NCI-H510A (cell line): Measurements from ENCODE around the gene GJA1.
"Not testable (repeated sequence)": the region's sequence is repeated elsewhere in the genome, so short reads cannot be mapped to it uniquely, and the experiment has no call there.

Experiments
- DNase-seq: peaks from one replicate; lab custom pipeline; 2025; lab: John Stamatoyannopoulos, UW

Gene GJA1

GRCh38 chr6:121436960-121437850, 1.8 kb downstream of the GJA1 start:
- no peak for DNase-seq

GRCh38 chr6:121437851-121438651, 2.6 kb downstream of the GJA1 start:
- DNase-seq = no peak

- DNase-seq = no peak
Measured at GRCh38 chr6:121438869-121439268, 3.4 kb downstream of the GJA1 start.

GRCh38 chr6:121439475-121439874, 4.0 kb downstream of the GJA1 start:
- DNase-seq = no peak

- DNase-seq = no peak
Measured at GRCh38 chr6:121439926-121440325, 4.5 kb downstream of the GJA1 start.

GRCh38 chr6:121441477-121441876, 6.0 kb downstream of the GJA1 start:
- DNase-seq = no peak

GRCh38 chr6:121442576-121442975, 7.1 kb downstream of the GJA1 start:
- no peak for DNase-seq

- DNase-seq = no peak
Measured at GRCh38 chr6:121443971-121444541, 8.6 kb downstream of the GJA1 start.

- not testable (repeated sequence) for DNase-seq
Measured at GRCh38 chr6:121446705-121447104, 11.3 kb downstream of the GJA1 start.

GRCh38 chr6:121447746-121448145, 12.3 kb downstream of the GJA1 start:
- not testable (repeated sequence) for DNase-seq

- not testable (repeated sequence) for DNase-seq
Measured at GRCh38 chr6:121448528-121448927, 13.1 kb downstream of the GJA1 start.

GRCh38 chr6:121449331-121449730, 13.9 kb downstream of the GJA1 start:
- no peak for DNase-seq

- no peak for DNase-seq
Measured at GRCh38 chr6:121450242-121450641, 14.8 kb downstream of the GJA1 start.

- DNase-seq = no peak
Measured at GRCh38 chr6:121451250-121451649, 15.8 kb downstream of the GJA1 start.

- DNase-seq = no peak
Measured at GRCh38 chr6:121453191-121453590, 17.7 kb downstream of the GJA1 start.

GRCh38 chr6:121460170-121460569, 24.7 kb downstream of the GJA1 start:
- no peak for DNase-seq

- no peak for DNase-seq
Measured at GRCh38 chr6:121463087-121463486, 27.6 kb downstream of the GJA1 start.

GRCh38 chr6:121465101-121465500, 29.7 kb downstream of the GJA1 start:
- no peak for DNase-seq

GRCh38 chr6:121479486-121480098, 44.1 kb downstream of the GJA1 start:
- DNase-seq = no peak

- DNase-seq = no peak
Measured at GRCh38 chr6:121480099-121480713, 44.8 kb downstream of the GJA1 start.

GRCh38 chr6:121482004-121482693, 46.7 kb downstream of the GJA1 start:
- DNase-seq = no peak
